GM13976 (cell line): ENCODE results near the gene SLC13A2.
"Not testable (repeated sequence)": the region's sequence is repeated elsewhere in the genome, so short reads cannot be mapped to it uniquely, and the experiment has no call there.

Experiments
- DNase-seq: peaks from one replicate; pipeline ENCODE4 v3.0.0; 2012; ENCODE audit warnings: low spot score
- CTCF ChIP-seq: IDR thresholded peaks from 2 replicates; pipeline ENCODE4 v1.5.1; 2012; ENCODE audit warnings: borderline replicate concordance, mild to moderate bottlenecking; ENCODE audit not compliant: insufficient read depth; ENCODE audit errors: extremely low read depth, missing control alignments, control extremely low read depth
- in situ Hi-C: fragments of 300-500 bp; cut with MboI; formaldehyde crosslinking; loops from one replicate; pipeline ENCODE4 v1.12.0; 2022; ENCODE audit warnings: low sequenced_read_pairs, mixed read lengths, inconsistent platforms; ENCODE audit not compliant: unreplicated experiment

The SLC13A2 gene

GRCh38 chr17:28473542-28473941, at the start of gene SLC13A2:
TSS of gene SLC13A2 (plus strand) at chr17:28473644. CDS start at chr17:28473713, 69 bp downstream.
- no peak for TF ChIP-seq CTCF
- in situ Hi-C loops = no loop called here

GRCh38 chr17:28425206-28425605, 48.2 kb upstream of the SLC13A2 start:
- in situ Hi-C loops = no loop called here
- TF ChIP-seq CTCF = no peak
- DNase-seq = no peak

More at GRCh38 chr17:28473542-28473941, at the start of gene SLC13A2:
- no peak for DNase-seq

GRCh38 chr17:28426081-28426519, 47.3 kb upstream of the SLC13A2 start:
- no peak for DNase-seq
- in situ Hi-C loops = no loop called here
- no peak for TF ChIP-seq CTCF

GRCh38 chr17:28427371-28427770, 46.1 kb upstream of the SLC13A2 start:
- no peak for DNase-seq

GRCh38 chr17:28427982-28428381, 45.5 kb upstream of the SLC13A2 start:
- in situ Hi-C loops, DNase-seq: not testable (repeated sequence)

More at GRCh38 chr17:28427371-28427770, 46.1 kb upstream of the SLC13A2 start:
- in situ Hi-C loops = no loop called here
- no peak for TF ChIP-seq CTCF

- no peak for DNase-seq
- in situ Hi-C loops = loop anchor here (10.0 kb wide), 1 partner anchor 59 kb away; the partner anchor contains the start of genes SARM1 and VTN
- TF ChIP-seq CTCF = no peak
These were observed 39.7 kb upstream of the SLC13A2 start for GRCh38 chr17:28433721-28434120.

- in situ Hi-C loops = loop anchor here (10.0 kb wide), 1 partner anchor 60 kb away; the partner anchor contains the start of genes SARM1 and VTN
- DNase-seq = not testable (repeated sequence)
These were observed 39.1 kb upstream of the SLC13A2 start for GRCh38 chr17:28434326-28434725.
